ENCODE results near the gene QRFP.

The QRFP gene

DNA sequence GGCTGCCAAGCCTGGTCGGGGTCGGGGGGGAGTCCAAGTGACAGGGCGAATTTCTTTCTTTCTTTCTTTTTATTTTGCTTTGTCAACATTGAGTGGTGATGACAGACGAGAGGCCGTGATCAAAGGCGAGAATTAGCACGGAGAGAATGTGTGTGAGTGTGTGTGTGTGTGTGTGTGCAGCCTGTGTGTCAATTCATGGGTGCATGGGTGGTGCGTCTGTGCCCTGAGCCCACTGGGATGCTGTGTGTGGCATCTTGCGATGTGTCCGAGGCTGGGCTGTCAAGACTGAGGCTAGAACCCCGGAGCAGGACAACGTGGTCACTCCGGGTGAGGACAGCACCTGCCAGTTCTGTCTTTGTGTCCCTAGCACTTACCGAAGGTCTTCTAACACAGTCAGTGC lies 47.2 kb upstream of the QRFP start:
- Histone ChIP-seq H2AFZ (ENCODE audit: low read length) (no peak overlapping the region), H3K4me2 (ENCODE audit: low read depth, low read length) (no peak overlapping the region), H3K36me3 (replicated peaks; ENCODE audit: insufficient read depth, low read length) (no peaks in the 10 kb centered on the region), H3F3A (ENCODE audit: insufficient read depth, low read length) (no peaks in the 10 kb centered on the region), H3K27ac (ENCODE audit: low read length) (no peak overlapping the region), H3K4me3 (ENCODE audit: low read length) (no peak overlapping the region), H3K9me2 (replicated peaks; ENCODE audit: insufficient read depth, low read length) (no peaks in the 10 kb centered on the region), H3K9ac (ENCODE audit: low read length) (no peak overlapping the region), H3K9me3 (replicated peaks; ENCODE audit: insufficient read depth, low read length) (no peaks in the 10 kb centered on the region), H4K20me1 (ENCODE audit: insufficient read depth, low read length) (no peaks in the 10 kb centered on the region), H3K27me3 (replicated peaks; ENCODE audit: insufficient read depth, low read length) (peaks cover 91% of the 10 kb centered on the region), H3K4me1 (ENCODE audit: low read length) (no peaks in the 10 kb centered on the region), H3K79me2 (ENCODE audit: low read length) (no peaks in the 10 kb centered on the region)
- TF ChIP-seq EZH2phosphoT487 (IDR thresholded peaks at IDR 0.05; ENCODE audit: low read length) = no peak
- no peak for TF ChIP-seq EZH2 (optimal IDR thresholded peaks at IDR 0.05; ENCODE audit: low read depth, low read length)
- TF ChIP-seq CTCF (IDR thresholded peaks at IDR 0.05; ENCODE audit: low read length) = no peak
- no peak for DNase-seq

- no peaks in the 10 kb centered on the region for H4K20me1 ChIP-seq (ENCODE audit: insufficient read depth, low read length)
- no peak for TF ChIP-seq CTCF (IDR thresholded peaks at IDR 0.05; ENCODE audit: low read length)
- H3K9ac ChIP-seq (ENCODE audit: low read length) = no peak overlapping the region
- no peak overlapping the region for H2AFZ ChIP-seq (ENCODE audit: low read length)
- no peak overlapping the region for H3K27ac ChIP-seq (ENCODE audit: low read length)
- H3K4me3 ChIP-seq (ENCODE audit: low read length) = no peak overlapping the region
- H3K27me3 ChIP-seq (replicated peaks; ENCODE audit: insufficient read depth, low read length) = peaks cover 88% of the 10 kb centered on the region
- H3K9me3 ChIP-seq (replicated peaks; ENCODE audit: insufficient read depth, low read length) = no peaks in the 10 kb centered on the region
- no peaks in the 10 kb centered on the region for H3K36me3 ChIP-seq (replicated peaks; ENCODE audit: insufficient read depth, low read length)
- no peaks in the 10 kb centered on the region for H3K79me2 ChIP-seq (ENCODE audit: low read length)
- no peaks in the 10 kb centered on the region for H3K9me2 ChIP-seq (replicated peaks; ENCODE audit: insufficient read depth, low read length)
- no peaks in the 10 kb centered on the region for H3F3A ChIP-seq (ENCODE audit: insufficient read depth, low read length)
- no peaks in the 10 kb centered on the region for H3K4me1 ChIP-seq (ENCODE audit: low read length)
- no peak for DNase-seq
- no peak overlapping the region for H3K4me2 ChIP-seq (ENCODE audit: low read depth, low read length)
Measured at GRCh38 chr9:130943221-130943620, 46.6 kb upstream of the QRFP start.

DNA sequence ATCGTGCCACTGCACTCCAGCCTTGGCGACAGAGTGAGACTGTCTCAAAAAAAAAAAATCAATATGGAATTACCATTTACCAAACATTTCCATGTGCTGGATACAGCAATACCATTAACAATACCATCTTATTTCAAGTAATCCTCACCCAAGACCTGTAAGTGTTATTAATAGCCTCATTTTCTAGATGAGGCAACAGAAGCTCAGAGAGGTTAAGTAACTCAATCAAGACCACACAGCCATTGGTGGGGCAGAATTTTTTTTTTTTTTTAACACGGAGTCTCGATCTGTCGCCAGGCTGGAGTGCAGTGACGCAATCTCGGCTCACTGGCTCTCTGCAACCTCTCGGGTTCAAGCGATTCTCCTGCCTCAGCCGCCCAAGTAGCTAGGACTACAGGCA lies 46.1 kb upstream of the QRFP start:
- H2AFZ ChIP-seq (ENCODE audit: low read length) = no peak overlapping the region
- H3K4me3 ChIP-seq (ENCODE audit: low read length) = no peak overlapping the region
- H3K9me3 ChIP-seq (replicated peaks; ENCODE audit: insufficient read depth, low read length) = no peaks in the 10 kb centered on the region
- H3K36me3 ChIP-seq (replicated peaks; ENCODE audit: insufficient read depth, low read length) = no peaks in the 10 kb centered on the region
- TF ChIP-seq EZH2phosphoT487 (IDR thresholded peaks at IDR 0.05; ENCODE audit: low read length) = no peak
- no peak for TF ChIP-seq EZH2 (optimal IDR thresholded peaks at IDR 0.05; ENCODE audit: low read depth, low read length)
- TF ChIP-seq CTCF (IDR thresholded peaks at IDR 0.05; ENCODE audit: low read length) = no peak
- H3K9ac ChIP-seq (ENCODE audit: low read length) = no peak overlapping the region
- no peak for DNase-seq
- no peaks in the 10 kb centered on the region for H4K20me1 ChIP-seq (ENCODE audit: insufficient read depth, low read length)
- H3K9me2 ChIP-seq (replicated peaks; ENCODE audit: insufficient read depth, low read length) = no peaks in the 10 kb centered on the region
- no peak overlapping the region for H3K27ac ChIP-seq (ENCODE audit: low read length)
- H3K4me2 ChIP-seq (ENCODE audit: low read depth, low read length) = no peak overlapping the region
- no peaks in the 10 kb centered on the region for H3K79me2 ChIP-seq (ENCODE audit: low read length)
- no peaks in the 10 kb centered on the region for H3K4me1 ChIP-seq (ENCODE audit: low read length)
- H3K27me3 ChIP-seq (replicated peaks; ENCODE audit: insufficient read depth, low read length) = peaks cover 88% of the 10 kb centered on the region
- no peaks in the 10 kb centered on the region for H3F3A ChIP-seq (ENCODE audit: insufficient read depth, low read length)

- Histone ChIP-seq H3K9me2 (replicated peaks; ENCODE audit: insufficient read depth, low read length) (no peaks in the 10 kb centered on the region), H3K4me2 (ENCODE audit: low read depth, low read length) (no peak overlapping the region), H3K9ac (ENCODE audit: low read length) (no peak overlapping the region), H3K4me1 (ENCODE audit: low read length) (no peaks in the 10 kb centered on the region), H2AFZ (ENCODE audit: low read length) (no peak overlapping the region), H3K79me2 (ENCODE audit: low read length) (no peaks in the 10 kb centered on the region), H3K36me3 (replicated peaks; ENCODE audit: insufficient read depth, low read length) (no peaks in the 10 kb centered on the region), H3F3A (ENCODE audit: insufficient read depth, low read length) (no peaks in the 10 kb centered on the region), H3K27ac (ENCODE audit: low read length) (no peak overlapping the region), H4K20me1 (ENCODE audit: insufficient read depth, low read length) (no peaks in the 10 kb centered on the region), H3K4me3 (ENCODE audit: low read length) (no peak overlapping the region), H3K9me3 (replicated peaks; ENCODE audit: insufficient read depth, low read length) (no peaks in the 10 kb centered on the region), H3K27me3 (replicated peaks; ENCODE audit: insufficient read depth, low read length) (peaks cover 88% of the 10 kb centered on the region)
- no peak for DNase-seq
- TF ChIP-seq EZH2 (optimal IDR thresholded peaks at IDR 0.05; ENCODE audit: low read depth, low read length) (no peak), EZH2phosphoT487 (IDR thresholded peaks at IDR 0.05; ENCODE audit: low read length) (no peak), CTCF (IDR thresholded peaks at IDR 0.05; ENCODE audit: low read length) (no peak)
Measured at GRCh38 chr9:130942084-130942483, 45.5 kb upstream of the QRFP start.
